ENCODE results near the gene LTBR. TPM values are rescaled to one million over a fixed set of nuclear protein-coding genes. Genes with fewer than 3 reads are reported as not detected.
A peak's percentile ranks its signal among the peaks of the same experiment; 100 is the strongest.

Gene LTBR
- polyA plus RNA-seq, 2 of the 4 experiments (the other 2 are of a cell fraction): 57.3 to 110 TPM

DNA sequence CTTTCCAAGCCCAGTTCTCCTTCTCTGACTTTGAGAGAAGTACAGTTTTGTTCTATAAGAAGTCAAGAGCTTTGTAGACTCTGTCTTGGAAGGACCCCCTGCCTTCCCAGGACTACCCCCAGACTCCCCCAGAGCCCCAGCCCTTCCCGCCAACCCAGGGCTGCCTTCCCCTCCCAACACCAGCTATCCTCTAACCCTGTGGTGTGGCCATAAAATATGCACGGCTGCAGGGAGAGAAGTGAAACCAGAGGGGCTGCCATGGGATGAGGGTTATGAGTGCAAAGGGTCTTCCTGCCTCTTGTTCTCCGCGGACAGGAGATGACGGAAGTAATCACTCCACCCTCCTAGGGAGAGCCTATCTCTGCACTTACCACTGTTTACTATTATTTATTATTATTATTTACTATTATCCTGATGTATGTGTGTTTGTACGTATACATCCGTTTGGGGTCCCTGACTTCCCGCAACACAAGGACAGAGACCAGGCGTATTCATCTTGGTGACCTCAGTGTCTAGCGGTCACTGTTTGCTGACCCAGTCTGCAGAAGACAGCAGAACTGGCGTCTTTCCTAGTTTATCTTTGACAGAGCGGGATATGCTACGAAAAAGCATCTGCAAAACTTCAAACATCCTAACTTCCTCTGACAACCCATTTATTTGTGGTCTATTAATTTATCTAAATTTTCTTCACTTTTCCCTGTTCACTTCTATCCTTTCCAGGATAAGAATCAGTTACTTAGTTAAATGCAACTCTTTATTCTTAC lies 5.1 kb upstream of the LTBR start:
- ATAC-seq (no peak), DNase-seq (ENCODE audit: low read depth in 1 of 2, low spot score in 1 of 2) (no peak), FAIRE-seq (no peak)
- peaks cover 57% of the 10 kb centered on the region for H3K4me1 ChIP-seq
- 95% methylated on average over 13 of the region's 13 CpGs for WGBS (ENCODE audit: missing lambda C conversion rate)
- no peaks in the 10 kb centered on the region for H3K9me3 ChIP-seq
- H3K27ac ChIP-seq: peak overlapping the region; percentile 62 to 97; a peak in 4 of 6 replicates
- ChIA-PET CTCF (interaction anchor here (24.7 kb wide), 1 partner anchor 40 kb away, joined by 705 read pairs; the partner anchor contains the start of gene TNFRSF1A), POLR2A (interaction anchor here (0.9 kb wide), 1 partner anchor 43 kb away, joined by 3 read pairs; no protein-coding TSS in a partner anchor)
- no peak for TF ChIP-seq ZFP36 (IDR thresholded peaks at IDR 0.05; ENCODE audit: borderline replicate concordance, partially characterized antibody)
- no peak for TF ChIP-seq ELK1 (IDR thresholded peaks at IDR 0.05; ENCODE audit: low read depth, low read length)
- TF ChIP-seq, protein P1, sequence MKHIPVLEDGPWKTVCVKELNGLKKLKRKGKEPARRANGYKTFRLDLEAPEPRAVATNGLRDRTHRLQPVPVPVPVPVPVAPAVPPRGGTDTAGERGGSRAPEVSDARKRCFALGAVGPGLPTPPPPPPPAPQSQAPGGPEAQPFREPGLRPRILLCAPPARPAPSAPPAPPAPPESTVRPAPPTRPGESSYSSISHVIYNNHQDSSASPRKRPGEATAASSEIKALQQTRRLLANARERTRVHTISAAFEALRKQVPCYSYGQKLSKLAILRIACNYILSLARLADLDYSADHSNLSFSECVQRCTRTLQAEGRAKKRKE (CRISPR knock-in tag; IDR thresholded peaks at IDR 0.05; ENCODE audit: low read depth): no peak
- no peak for TF ChIP-seq SREBF2 (IDR thresholded peaks at IDR 0.05)
- no peak overlapping the region for H3K4me3 ChIP-seq
- no peak overlapping the region for H3K4me2 ChIP-seq

DNA sequence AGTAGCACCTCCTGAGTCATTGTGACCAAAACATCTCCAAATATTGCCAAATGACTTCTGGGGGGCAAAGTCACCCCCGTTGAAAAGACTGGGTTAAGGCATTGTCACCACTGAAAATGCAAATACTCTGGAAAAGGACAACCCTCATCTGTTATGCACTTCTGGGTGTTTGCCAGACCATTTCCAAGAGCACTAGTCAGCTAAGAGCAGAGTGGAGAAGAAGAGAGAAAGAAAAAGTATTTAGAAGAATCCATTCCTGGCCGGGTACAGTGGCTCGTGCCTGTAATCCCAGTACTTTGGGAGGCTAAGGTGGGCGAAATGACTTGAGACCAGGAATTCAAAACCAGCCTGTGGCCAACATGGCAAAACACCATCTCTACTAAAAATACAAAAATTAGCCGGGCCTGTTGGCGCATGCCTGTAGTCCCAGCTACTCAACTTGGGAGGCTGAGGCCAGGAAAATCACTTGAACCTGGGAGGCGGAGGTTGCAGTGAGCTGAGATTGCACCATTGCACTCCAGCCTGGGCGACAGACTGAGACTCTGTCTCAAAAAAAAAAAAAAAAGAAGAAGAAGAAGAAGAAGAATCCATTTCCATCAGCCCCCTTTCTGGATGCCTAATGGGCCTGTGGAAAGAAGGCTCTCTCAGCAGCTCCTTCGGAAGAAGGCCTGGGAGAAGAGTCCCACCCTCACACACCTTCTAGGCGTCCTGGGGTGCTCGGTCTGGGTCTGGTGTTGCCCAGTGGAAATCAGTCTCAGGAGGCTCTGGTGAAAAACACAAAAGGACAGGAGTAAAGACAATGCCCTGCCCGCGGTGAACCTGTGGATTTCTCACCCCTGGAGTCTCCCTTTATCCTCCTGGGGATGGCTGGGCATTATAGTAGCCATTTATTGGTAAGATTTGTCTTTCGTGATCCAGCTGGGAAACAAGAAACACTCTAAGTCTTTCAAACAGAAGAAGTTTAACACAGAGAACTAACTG lies 3.5 kb upstream of the LTBR start:
- TF ChIP-seq HES2 (IDR thresholded peaks at IDR 0.05) (no peak), FOSL2 (IDR thresholded peaks at IDR 0.05) (no peak), FOSL2 (CRISPR knock-in tag; IDR thresholded peaks at IDR 0.05) (no peak), SMC3 (IDR thresholded peaks at IDR 0.05) (no peak), TFCP2L1 (CRISPR knock-in tag; IDR thresholded peaks at IDR 0.05) (no peak), ZNF302 (CRISPR knock-in tag; IDR thresholded peaks at IDR 0.05) (no peak), ZSCAN20 (CRISPR knock-in tag; IDR thresholded peaks at IDR 0.05) (no peak), ESRRA (IDR thresholded peaks at IDR 0.05; ENCODE audit: borderline replicate concordance, low read length) (no peak), FOSB (CRISPR knock-in tag; IDR thresholded peaks at IDR 0.05) (no peak), HOXA7 (CRISPR knock-in tag; IDR thresholded peaks at IDR 0.05) (no peak), HEYL (CRISPR knock-in tag; IDR thresholded peaks at IDR 0.05) (no peak), RCOR1 (IDR thresholded peaks at IDR 0.05; ENCODE audit: low read depth, low read length) (no peak), FOXS1 (CRISPR knock-in tag; IDR thresholded peaks at IDR 0.05) (no peak), RARB (CRISPR knock-in tag; IDR thresholded peaks at IDR 0.05) (no peak), NPAS2 (CRISPR knock-in tag; IDR thresholded peaks at IDR 0.05; ENCODE audit: borderline replicate concordance) (no peak), BCL3 (IDR thresholded peaks at IDR 0.05) (no peak)
- TF ChIP-seq, protein P1 (CRISPR knock-in tag; IDR thresholded peaks at IDR 0.05; ENCODE audit: low read depth): no peak
- peak overlapping the region in 1 of 2 experiments; percentile 40; a peak in 3 of 6 replicates for H3K27ac ChIP-seq
- POLR2A ChIA-PET: interaction anchor here (0.8 kb wide), 1 partner anchor 13 kb away, joined by 3 read pairs; no protein-coding TSS in a partner anchor

More for the DNA sequence above, 3.5 kb upstream of the LTBR start:
- no peak for DNase-seq (ENCODE audit: low read depth in 1 of 2, low spot score in 1 of 2)
- WGBS (ENCODE audit: missing lambda C conversion rate): 85% methylated on average over 14 of the region's 14 CpGs
- no peaks in the 10 kb centered on the region for H3K9me3 ChIP-seq
- no peak for ATAC-seq
- CTCF ChIA-PET: interaction anchor here (1.0 to 7.0 kb wide), 10 partner anchors 8 to 85 kb away, joined by 3 to 51 read pairs (median 4); partner anchors contain the start of gene TNFRSF1A
- no peak for FAIRE-seq
- no peak overlapping the region for H3K4me3 ChIP-seq
- H3K4me1 ChIP-seq: peaks cover 45% of the 10 kb centered on the region
- H3K4me2 ChIP-seq: no peak overlapping the region

Data from A549 (cell line).